Activated T-cell treated with anti-CD3 and anti-CD28 coated beads, Interleukin-2, amount 50 U/mL, for 48 hours (primary cell): Measurements from ENCODE around the gene DGKQ.

ENCODE experiments used
- DNase-seq, 2 experiments: peaks; one replicate each; pipeline ENCODE4 v3.0.0-alpha.2; 2020

The DGKQ gene

DNA sequence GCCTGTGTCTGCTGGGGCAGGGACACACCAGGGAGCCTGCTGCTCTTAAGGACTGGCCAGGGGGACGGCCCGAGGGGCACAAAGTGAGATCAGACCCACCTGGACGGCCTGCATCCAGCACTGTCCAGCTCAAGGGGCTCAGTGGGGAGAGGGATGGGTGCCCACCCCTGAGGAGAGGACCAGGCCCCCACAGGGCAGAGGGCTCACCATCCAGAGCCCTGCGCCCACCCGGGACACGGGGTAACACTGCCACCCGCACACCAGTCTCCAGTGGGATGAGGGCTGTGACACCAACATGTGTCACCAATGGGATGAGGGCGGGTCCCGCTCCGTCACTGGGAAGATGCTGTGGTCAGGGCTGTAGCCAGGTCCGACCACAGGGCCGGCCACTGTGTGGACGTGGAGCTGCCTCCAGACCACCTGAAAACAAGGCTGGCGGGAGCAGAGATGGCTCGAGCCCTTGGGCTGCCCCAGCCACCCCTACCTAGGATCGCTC lies 13.2 kb downstream of the DGKQ start:
- no peak for DNase-seq

DNA sequence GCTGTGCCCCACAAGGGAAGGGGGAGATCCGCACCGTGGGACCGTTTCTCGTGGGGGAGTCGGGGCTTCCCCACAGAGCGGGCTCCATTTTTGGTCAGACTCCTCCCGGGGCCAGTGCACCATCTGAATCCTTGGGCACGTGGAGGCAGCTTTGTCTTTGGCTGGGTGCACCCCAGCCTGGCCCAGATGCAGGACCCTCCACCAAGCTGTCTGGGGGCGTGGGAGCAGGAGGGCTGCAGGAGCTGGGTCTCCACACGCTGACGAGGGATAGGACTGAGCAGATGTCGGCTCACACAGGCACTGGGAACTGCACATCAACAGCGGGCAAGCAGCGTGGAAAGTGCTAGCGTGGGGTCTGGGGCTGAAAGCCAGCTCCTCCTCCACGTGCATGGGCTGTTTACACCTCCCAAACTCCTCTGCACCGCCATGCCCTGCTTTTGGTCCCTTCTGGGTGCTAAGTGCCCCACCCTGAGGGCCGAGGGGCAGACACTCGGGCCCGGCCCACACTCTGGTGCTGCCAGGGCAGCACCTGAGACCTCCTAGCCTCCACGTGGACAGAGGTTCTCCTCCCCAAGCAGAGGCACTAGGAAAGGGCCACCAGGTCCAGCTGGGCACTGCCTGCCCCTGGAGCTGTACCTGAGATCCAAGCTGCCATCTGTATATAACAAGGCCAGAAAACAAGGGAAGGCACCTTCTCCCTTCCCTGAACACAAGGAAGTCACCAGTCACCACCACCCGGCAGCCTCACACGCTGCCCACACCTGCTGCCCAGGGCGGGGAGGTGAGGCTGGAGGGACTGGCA lies 13.8 kb downstream of the DGKQ start:
- DNase-seq, result no peak

DNA sequence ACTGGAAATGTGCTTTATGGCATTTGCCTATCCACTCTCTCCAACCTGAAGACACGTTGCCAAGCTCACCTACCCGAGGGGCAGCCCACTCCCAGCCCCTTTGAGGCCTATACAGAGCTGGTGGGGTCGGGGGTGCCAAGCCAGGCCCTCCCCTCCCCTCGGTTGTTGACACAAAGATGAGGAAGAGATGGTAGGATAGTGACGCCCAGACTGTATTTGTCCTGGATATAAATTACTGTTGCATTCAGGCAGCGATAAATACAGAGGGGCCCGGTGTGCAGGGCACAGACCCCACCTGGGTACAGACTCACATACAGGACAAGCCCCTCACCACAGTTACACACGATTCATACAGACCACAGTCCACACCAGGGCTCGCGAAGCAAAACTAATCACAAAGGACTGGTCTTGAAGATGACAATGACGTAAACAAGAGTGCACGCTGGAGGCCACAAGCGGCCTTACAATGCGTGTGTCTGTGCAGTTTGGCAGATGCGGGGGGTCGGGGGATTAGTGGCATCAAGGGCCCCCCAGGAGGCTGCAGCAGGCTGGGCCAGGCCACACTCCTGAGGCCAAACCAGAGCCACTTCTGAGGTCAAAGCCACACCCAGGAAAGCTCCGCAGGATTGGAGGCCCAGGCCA lies 14.6 kb downstream of the DGKQ start:
- DNase-seq, result no peak

DNA sequence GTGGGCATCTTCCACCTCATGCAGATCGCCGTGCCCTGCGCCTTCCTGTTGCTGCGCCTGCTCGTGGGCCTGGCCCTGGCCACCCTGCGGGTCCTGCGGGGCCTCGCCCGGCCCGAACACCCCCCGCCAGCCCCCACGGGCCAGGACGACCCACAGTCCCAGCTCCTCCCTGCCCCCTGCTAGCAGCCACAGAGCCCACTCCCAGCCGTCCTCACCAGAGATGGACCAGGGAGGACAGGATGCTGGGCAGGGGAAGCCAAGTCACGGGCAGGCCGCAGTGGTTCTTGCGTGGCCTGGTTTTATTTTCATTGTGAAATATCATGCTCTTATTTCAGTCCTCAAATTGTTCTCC lies 15.1 kb downstream of the DGKQ start:
- no peak for DNase-seq

DNA sequence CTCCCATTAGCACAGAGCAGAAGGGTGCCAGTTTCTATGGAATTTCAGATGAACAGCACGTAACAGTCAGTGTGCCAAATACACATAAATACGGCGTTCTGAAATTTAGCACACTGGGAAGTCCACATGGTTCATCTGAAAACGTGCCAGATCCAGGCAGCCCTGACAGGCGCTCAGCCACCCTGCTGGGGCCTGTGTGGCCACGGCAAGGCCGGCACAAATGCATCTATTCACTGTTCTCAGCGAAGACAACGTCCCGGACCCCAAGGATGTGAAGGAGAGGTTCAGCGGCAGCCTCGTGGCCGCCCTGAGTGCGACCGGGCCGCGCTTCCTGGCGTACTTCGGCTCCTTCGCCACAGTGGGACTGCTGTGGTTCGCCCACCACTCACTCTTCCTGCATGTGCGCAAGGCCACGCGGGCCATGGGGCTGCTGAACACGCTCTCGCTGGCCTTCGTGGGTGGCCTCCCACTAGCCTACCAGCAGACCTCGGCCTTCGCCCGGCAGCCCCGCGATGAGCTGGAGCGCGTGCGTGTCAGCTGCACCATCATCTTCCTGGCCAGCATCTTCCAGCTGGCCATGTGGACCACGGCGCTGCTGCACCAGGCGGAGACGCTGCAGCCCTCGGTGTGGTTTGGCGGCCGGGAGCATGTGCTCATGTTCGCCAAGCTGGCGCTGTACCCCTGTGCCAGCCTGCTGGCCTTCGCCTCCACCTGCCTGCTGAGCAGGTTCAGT lies 15.6 kb downstream of the DGKQ start:
- DNase-seq, result no peak

DNA sequence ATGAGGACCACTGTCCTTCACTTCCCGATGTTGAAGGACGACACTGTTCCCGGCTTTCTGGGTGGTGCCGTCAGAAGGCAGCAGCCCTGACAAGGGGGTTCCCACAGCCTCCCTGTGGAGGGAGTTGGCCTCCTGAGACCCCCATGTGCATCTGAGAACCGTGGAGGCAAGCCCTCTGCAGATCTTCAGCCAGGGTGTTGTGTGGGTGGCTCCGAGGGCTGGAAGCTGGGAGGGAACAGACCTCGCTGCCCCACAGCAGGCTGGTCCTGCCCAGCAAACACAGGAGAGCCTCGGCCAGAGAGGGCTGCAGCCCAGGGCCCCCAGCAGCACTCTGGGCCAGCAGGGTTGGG lies 16.2 kb downstream of the DGKQ start:
- no peak for DNase-seq

DNA sequence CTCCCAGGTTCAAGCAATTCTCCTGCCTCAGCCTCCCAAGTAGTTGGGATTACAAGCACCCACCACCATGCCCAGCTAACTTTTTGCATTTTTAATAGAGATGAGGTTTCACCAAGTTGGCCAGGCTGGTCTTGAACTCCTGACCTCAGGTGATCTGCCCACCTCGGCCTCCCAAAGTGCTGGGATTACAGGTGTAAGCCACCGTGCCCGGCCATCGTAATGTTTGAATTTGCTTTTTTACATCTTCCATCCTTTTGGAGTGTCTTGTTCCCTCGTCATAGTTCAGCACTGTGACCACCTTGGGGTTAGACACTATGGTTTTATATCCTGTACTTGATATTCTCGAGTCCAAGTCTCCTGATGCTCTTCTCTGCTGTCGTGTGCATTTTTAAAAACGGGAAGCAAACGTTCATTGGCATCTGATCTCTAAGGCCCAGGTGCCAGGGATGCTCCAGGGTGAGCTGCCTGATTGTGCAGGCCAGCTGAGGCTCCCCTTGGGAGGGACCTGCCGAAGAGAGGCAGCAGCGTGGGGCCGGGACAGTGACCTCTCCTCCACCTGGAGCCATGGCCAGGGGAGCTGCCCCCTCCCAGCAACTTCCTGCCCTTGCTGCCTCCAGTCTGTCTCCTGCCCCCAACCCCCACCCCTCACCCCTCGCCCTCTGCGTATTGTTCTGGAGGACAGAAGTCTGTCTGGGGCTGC lies 16.7 kb downstream of the DGKQ start:
- DNase-seq, result no peak

DNA sequence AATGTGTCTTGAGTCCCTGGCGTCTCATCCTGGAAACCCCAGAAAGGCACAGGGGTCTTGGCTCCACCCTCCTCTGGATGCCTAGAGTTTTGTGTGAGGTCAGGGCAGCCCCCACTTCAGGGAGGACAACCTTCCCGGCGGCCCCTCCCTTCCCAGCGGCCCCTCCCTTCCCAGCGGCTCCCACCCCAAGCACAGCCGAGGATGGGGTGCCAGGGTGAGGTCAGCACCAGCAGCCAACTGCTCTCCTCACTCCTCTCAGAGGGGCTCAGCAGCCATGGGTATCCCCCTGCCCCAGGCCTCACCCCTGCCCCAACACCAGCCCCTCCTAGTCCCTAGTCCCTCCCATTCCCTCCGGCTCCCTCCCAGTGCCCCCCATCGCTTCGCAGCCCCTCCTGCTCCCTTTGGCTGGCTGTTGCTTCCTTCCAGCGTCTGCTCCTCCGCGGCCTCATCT lies 17.4 kb downstream of the DGKQ start:
- no peak for DNase-seq

DNA sequence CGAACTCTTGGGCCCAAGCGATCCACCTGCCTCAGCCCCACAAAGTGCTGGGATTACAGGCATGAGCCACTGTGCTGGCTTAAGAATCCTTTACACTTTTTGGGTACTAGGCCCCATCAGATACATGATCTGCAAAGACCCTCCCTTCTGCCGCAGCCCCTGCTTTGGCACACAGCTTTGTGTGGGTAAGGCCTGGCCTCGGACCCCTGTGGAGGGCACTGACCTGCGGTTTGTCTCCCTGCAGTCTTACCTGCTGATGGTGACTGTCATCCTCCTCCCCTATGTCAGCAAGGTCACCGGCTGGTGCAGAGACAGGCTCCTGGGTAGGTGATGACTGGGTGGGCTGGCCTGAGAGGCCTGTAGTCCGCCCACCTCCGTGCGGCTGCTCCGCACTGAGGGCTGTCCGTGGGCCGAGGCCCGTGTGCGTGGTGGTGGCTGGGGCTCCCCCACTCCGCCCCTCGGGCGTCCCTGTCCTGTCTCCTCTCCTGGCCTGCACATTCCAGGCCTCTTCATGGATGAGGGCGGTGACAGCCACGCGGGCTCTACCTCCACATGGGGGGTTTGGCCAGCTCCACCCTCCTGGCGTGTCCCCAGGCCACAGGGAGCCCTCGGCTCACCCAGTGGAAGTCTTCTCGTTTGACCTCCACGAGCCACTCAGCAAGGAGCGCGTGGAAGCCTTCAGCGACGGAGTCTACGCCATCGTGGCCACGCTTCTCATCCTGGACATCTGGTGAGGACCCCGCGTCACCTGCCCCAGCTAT lies 18.0 kb downstream of the DGKQ start:
- DNase-seq, result no peak

DNA sequence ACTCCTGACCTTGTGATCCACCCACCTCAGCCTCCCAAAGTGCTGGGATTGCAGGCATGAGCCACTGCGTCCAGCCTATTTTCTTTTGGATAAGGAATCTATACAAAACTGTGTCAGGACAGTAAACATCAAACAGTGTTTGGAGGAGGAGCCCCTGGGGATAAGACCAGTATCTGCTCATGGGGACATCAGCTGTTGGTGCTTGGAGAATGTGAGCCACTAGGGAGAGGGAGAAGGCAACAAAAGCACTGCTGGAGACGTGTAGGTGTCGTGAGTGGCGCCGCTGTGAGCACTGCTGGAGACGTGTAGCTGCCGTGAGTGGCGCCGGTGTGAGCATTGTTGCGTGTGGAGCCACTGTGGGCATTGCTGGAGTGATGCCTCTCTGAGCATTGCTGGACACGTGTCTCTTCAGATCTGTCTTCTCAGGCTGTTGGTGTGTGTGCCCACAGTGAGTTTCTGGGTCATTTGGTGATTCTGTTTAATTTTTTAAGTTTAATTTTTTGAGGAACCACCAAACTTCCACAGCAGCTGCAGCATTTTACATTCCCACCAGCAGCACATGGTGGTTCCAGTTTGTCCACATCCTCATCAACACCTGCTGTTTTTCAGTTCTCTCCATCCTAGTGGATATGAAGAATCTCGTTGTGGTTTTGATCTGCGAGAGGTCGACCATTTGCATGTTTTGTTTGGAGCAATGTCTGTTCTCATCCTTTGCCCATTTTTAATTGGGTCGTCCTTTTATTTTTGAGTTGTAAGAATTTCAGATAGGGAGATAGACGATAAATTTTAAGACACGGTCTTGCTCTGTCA lies 19.0 kb downstream of the DGKQ start:
- no peak for DNase-seq

DNA sequence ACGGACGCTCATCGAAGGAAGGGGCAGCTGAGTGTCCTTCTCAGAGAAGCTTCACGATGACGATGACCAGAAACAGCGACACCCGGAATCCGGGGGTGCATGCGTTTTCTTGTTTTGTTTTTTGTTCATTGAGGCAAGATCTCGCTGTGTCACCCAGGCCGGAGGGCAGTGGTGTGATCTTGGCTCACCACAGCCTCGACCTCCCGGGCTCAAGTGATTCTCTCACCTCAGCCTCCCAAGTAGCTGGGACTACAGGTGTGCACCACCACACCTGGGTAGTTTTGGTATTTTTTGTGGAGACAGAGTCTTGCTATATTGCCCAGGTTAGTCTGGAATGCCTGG lies 19.8 kb downstream of the DGKQ start:
- DNase-seq, result no peak

DNA sequence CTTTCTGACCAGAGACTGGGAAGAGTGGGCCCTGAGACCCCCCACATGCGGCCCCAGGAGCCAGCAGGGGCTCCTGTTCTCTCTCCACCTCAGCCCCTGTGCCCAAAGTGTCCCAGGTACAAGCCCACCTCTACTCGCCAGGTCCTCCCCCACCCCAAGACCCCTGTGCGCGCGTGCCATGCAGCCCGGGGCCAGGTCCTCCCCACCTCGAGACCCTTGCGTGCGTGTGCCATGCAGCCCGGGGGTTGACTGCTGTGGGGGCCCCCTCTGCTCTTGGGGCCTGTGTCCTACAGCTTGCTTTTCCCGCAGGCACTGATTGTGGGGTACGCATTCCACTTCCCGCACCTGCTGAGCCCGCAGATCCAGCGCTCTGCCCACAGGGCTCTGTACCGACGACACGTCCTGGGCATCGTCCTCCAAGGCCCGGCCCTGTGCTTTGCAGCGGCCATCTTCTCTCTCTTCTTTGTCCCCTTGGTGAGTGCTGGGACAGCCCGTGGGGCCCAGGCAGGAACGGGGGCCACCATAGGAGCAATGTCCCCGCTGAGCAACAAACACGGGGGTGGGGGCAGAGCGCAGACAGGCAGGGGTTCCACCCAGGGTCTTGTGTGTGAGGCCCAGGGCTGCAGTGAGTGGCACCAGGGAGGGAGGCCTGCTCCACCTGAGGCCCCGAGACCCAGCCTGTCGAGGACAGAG lies 20.3 kb downstream of the DGKQ start:
- no peak for DNase-seq

DNA sequence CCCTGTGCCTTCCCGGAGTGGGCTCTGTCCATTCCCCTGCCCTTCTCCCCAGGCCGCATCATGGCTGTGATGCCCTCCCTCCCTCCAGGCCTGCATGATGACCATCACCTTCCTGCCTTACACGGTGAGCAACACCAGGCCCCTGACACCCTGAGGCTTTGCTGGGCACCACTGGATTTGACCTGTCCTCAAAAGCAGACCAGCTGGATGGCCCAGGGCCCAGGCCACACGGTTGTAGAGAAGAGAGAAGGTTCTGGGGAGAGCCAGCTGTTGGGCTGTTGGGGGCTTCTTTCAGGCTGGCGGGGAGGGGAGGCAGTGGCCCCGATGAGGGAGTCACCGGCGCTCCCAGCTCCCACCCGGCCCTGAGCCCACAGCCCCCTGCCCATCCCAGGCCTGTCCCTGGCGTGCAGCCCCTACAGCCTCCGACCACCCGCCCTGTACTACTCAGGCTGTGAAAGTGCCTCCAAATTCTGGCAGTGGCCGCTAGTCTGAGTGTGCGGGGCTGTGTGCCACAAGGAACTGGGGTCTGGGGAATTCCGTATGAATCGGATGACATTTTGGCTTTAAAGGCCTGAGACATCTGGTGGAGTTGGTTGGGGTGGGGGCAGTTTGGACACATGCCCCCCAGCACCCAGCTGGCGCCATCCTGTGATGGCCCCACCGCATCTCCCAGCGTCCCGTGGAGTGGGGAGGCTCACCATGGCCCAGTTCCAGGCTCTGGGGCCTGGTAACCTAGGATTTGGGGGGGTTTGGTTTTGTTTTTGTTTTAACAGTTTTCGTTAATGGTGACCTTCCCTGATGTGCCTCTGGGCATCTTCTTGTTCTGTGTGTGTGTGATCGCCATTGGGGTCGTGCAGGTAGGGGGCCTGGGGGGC lies 21.5 kb downstream of the DGKQ start:
- DNase-seq, result no peak

DNA sequence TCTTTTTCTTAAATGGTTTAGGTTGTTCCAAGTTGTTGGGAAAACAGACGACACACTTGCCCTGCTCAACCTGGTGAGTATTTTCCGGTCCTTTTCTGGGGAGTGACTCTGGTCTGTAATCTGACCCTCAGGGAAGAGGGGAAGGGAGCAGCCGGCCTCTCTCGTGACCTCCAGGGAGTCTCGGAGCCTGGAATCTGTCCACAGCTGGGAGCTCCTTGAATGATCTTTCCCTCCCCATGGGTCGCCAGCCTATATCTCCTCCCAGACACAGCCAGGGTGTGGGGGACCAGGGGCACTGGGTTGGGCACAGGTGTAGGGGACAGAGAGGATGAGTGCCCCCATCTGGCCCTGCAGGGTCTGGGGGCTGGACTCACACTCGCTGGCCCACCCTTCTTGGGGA lies 22.2 kb downstream of the DGKQ start:
- DNase-seq, result no peak

DNA sequence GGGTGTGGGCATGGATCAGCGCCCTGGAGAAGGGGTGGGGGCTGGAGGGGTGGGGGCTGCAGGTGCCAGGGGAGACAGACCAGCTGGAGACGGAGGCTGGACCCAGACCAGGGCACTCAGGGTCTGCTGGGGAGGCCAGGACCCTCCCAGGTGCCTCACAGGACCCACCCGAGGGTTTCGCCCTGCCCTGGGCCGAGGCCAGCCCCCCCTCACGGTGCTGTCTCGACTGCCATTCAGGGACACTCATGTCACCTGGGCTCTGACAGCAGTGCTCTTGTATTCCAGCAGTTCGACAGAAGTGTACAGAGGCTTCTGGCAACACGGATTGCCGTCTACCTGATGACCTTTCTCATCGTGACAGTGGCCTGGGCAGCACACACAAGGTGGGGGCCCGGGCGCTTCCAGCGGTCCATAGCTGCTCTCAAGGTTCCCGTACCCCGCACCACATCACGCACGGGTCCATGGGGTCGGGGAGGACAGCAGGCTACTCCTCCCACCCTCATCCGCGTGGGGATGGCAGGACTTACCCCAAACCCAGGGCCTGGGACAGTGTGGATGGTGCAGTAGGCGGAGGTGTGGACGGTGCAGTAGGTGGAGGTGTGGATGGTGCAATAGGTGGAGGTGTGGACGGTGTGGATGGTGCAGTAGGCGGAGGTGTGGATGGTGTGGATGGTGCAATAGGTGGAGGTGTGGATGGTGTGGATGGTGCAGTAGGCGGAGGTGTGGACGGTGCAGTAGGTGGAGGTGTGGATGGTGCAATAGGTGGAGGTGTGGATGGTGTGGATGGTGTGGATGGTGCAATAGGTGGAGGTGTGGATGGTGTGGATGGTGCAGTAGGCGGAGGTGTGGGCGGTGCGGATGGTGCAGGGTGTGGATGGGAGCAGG lies 23.0 kb downstream of the DGKQ start:
- DNase-seq, result no peak

DNA sequence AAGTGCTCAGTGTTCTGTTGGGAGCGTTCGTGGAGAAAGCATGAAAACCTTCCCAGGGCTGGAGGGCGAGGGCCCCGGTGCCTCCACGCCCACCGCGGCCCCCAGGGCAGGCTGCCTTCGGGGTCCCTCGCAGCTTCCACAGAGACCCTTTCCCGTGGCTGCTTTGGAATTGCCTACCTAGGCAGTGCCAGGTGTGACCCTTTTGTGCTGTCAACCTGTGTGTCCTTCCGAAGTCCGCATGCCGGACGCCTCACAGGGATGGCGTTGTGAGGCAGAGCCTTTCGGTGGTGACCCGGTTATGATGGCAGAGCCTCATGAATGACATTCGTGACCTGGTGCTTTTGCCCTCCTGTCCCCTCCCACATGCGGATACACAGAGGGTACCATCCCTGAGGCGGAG lies 23.7 kb downstream of the DGKQ start:
- no peak for DNase-seq

DNA sequence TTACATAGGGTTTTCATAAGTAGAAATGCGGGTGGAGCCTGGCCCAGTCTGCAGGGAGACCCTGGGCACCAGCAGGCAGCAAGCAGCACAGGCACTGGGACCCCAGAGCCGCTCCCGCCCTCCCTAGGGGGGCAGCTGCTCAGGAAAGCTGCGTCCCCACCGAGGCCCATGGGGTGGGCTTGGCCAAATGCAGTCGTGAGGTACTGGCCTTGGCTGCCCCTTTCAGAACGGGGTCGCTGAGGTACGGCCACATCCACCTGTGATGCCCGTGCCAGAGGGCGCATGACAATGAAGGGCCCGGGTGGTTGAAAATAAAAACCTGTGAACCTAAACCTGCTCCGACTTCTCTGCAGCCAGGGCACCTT lies 24.5 kb downstream of the DGKQ start:
- DNase-seq, result no peak

DNA sequence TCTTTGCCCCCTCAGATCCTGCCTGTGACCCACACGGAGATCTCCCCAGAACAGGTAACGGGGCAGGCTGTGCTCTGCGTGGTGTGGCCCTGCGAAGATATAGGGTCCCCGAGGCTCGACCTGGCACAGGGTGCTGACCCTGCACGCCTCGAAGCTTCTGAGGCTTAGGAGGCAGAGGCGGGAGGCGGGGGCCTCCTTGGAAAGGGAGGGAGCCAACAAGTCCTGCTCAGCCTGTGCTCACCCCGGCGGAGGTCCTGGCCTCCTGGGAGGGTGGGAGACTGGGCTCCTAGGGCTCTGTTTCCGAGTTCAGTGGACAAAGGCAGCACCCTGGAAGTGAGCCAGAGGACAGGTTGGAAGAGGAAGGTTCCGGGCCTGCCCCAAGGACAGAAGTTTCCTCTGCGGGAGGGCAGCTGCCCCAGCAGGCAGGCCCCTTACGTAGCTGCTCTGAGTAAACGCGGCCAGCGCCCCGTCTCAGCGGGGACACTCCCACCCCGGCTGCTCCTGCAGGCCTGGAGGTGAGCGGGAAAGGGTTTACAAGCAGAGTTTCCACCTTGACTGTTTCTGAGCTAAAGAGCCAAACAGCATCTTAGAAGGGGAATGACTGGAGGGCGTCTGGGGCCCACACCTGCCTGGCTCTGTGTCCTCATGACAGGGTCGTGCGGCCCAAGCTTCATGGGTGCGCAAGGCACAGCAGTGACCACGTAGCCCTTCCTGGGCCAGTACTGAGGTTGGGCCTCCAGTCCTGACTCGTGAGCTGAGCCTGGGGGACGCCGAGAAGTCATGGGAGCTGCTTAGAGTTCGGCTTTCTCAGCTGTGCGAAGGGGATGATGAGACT lies 25.1 kb downstream of the DGKQ start:
- no peak for DNase-seq
